GM18499 (cell line): ENCODE results near the gene ZNF497.
"Not testable (repeated sequence)": the region's sequence is repeated elsewhere in the genome, so short reads cannot be mapped to it uniquely, and the experiment has no call there.

Source experiments
- ATAC-seq: cut with Tn5 transposase; IDR thresholded peaks from one replicate; pipeline ENCODE4 v1.9.1; 2021; ENCODE audit warnings: moderate number of reproducible peaks; ENCODE audit not compliant: insufficient read depth, unreplicated experiment

The ZNF497 gene

GRCh38 chr19:58362272-58362994 lies at the start of gene ZNF497:
ZNF497 (minus strand) TSS chr19:58362751; CDS start chr19:58357635, 5,116 bp downstream.
- peak; percentile 84 for ATAC-seq

- no peak for ATAC-seq
Observed at GRCh38 chr19:58409010-58409790, 46.6 kb upstream of the ZNF497 start.

GRCh38 chr19:58408152-58409009 lies 45.8 kb upstream of the ZNF497 start, which contains the start of gene ZNF584:
ZNF584 (plus strand) TSS chr19:58408649; CDS start chr19:58409148, 499 bp downstream.
- ATAC-seq, result no peak

- no peak for ATAC-seq
Observed at GRCh38 chr19:58407658-58408151, 45.2 kb upstream of the ZNF497 start.

- no peak for ATAC-seq
Observed at GRCh38 chr19:58406818-58407657, 44.5 kb upstream of the ZNF497 start.

GRCh38 chr19:58403920-58404478 lies 41.4 kb upstream of the ZNF497 start:
- not testable (repeated sequence) for ATAC-seq

- ATAC-seq, result no peak
Observed at GRCh38 chr19:58401840-58402421, 39.4 kb upstream of the ZNF497 start.

- peak; percentile 88 for ATAC-seq
Observed at GRCh38 chr19:58400916-58401839, 38.6 kb upstream of the ZNF497 start.

- ATAC-seq, result no peak
Observed at GRCh38 chr19:58400316-58400915, 37.9 kb upstream of the ZNF497 start.

GRCh38 chr19:58399903-58400302 lies 37.4 kb upstream of the ZNF497 start:
- no peak for ATAC-seq

- ATAC-seq, result no peak
Observed at GRCh38 chr19:58398545-58398944, 36.0 kb upstream of the ZNF497 start.

- no peak for ATAC-seq
Observed at GRCh38 chr19:58398087-58398486, 35.5 kb upstream of the ZNF497 start.

GRCh38 chr19:58397533-58398037 lies 35.0 kb upstream of the ZNF497 start:
- no peak for ATAC-seq

- no peak for ATAC-seq
Observed at GRCh38 chr19:58396691-58397532, 34.4 kb upstream of the ZNF497 start.

- no peak for ATAC-seq
Observed at GRCh38 chr19:58395979-58396627, 33.6 kb upstream of the ZNF497 start.
